T-helper 22 cell (primary cell): Measurements from ENCODE around the gene DGKD.

ENCODE experiments used
- DNase-seq: peaks from one replicate; pipeline ENCODE4 v3.0.0-alpha.2; 2020; ENCODE audit warnings: low read depth

DGKD gene

DNA sequence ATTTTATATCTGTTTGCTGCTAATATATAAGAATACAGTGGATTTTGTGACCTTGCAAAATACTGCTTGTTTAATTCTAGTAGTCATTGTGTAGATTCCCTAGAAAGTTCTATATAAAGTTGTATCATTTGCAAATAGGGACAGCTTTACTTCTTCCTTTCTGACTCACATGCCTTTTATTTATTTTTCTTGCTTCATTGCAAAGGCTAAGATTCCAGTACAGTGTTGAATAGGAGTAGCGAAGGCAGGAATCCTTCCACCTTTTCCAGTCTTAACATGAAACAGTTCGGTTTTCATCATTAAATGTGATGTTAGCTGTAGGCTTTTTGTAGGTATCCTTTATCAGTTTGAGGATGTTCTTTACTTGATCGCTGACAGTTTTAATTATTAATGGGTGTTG, 58.1 kb downstream of the DGKD start:
- DNase-seq: no peak

DNA sequence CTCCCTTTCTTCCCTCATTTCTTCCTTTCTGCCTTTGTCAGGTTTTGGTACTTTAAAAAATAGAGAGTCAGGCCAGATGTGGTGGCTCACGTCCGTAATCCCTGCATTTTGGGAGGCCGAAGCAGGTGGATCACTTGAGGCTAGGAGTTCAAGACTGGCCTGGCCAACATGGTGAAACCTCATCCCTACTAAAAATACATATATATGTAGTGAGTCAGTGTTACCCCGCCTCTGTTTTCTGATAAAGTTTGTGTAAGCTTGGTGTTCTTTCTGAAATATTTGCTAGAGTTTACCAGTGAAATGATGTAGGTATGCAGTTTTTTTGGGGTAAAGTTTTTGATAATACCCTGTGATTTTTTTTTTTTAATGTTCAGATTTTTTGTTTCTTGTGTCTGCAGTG, 58.8 kb downstream of the DGKD start:
- no peak for DNase-seq

DNA sequence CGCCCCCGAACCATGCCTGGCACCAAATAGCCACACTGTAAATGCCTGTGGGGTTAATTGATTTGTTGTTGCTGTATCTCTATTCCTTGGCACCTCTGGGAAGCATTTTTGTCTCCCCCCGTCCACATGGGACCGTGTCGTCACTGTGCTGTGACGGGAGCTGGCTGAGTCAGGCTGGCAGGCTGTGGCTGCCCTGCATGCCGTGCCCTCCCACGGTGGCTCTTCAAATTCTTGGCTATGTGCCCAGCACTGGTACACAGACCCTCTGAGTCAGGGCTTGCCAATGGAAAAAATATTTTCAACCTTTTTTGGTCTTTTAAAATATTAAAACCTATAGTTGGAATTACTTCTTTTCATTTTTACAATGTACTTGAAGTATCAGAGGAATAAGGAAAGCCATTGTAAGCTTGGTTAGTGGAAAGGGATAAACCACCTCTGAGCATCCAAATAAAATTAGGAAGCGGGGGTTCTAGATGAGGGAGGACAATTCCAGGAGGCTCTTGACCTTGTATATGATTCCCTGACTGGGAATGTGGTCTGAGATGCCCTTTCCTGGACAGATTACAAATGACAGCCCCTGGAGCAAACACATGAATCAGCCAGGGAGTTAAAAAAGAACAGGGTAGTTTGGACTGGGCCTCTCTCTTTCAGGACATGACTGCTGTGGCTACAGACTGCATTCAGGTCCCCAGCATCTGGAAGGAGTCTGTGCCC, 59.4 kb downstream of the DGKD start:
- peak; percentile 57 for DNase-seq

DNA sequence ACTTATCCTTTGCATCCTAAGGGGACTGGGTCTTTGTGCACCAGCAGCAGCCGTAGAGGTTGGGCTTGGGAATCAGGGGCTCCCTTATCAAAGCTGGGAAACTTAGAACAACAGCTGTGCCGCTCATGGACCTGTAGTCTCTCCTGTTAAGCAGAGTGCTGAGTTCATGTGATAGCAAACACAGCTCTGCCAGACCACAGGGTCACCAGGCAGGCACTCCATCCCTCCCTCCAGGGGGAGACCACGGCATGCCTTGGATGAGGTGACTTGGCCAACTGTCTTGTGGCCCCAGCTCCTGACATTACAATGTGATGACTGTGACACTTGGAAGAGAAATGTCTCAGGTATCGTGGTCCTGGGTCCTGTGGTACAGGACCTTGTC, 60.0 kb downstream of the DGKD start:
- DNase-seq: no peak

DNA sequence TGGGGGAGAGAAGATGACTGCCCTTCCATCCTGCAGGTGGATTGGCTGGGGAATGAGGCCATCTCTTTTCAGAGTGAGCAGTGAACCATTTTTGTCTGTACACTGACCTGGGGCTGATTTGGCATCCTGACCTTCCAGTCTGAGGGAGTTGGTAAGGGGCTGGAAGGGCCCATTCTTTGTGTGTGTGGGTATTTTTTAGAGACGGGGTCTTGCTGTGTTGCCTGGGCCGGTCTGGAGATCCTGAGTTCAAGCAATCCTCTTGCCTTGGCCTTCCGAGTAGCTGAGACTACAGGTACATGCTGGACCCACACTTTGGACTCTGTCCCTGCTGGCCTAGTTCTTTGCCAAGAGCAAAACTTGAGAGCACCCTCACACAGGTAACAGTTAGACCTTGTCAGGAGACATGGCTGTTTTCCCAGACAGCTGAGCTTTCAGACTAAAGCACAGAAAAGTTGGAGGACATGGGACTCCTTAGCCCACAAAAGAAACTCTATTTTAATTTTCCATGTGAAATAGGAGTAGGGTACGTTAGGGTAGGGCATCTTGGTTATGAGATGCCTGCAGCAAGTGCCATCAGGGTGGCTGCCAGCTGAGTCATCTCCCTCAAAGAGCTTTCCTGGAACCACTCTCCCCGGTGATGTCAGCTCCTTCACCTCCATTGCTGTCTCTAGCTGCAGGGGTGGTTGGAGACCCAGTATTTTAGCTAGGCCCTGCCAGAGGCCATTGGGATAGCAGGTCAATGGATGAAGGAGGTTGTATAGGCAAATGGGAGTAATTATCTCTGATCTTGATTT, 60.7 kb downstream of the DGKD start:
- DNase-seq: no peak

DNA sequence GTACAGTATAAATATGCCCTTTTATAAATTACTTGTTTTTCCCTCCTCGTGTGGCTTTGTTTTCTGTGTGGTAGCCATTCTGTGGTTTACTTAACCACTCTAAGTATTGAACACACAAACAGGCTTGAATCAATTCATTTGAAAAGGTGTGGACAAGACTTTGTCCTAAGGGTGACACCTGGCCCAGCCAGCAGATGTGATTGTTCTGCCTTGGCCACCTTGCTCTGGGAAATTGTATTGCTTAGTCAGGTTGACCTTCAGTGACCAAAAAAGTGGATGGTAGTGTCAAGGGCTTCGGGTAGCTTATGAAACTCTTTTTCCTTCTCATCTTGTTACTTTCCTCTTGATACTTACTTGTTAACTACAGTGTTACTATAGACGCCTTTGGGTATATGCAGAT, 61.9 kb downstream of the DGKD start:
- no peak for DNase-seq

DNA sequence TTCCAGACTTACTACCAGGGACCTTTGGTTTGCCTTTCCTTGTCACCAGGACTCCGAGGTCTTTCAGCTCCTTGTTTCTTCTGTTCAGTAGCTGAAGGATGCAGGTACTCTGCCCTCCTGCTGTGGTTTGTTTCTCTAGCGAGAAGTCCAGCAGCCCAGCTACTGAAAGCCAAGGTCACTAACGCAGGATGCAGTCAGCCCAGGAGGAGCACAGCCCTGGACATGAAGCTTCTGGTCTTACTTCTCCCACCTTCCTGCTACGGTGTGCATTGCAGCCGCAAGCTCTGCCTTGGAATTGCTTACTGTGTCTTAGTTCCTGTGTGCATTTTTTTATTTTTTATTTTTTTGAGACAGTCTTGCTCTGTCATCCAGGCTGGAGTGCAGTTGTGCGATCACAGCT, 62.4 kb downstream of the DGKD start:
- no peak for DNase-seq

DNA sequence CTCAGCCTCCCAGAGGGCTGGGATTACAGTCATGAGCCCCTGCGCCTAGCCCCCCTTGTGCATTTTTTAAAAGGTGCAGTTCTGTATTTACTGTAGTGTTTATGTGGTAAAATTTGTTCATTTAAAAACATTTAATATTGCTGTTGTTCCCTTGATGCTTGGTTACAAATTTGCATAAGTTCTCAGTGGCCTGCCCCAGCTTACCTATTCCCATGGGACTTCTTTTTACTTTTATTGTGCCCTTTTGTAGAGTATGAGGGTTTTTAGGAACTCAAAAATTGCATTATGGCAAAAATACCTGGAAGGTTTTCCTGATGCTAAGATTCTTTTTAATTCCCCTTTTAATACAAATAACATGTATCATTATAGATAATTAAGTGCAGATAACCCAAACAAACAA, 63.0 kb downstream of the DGKD start:
- DNase-seq: no peak

DNA sequence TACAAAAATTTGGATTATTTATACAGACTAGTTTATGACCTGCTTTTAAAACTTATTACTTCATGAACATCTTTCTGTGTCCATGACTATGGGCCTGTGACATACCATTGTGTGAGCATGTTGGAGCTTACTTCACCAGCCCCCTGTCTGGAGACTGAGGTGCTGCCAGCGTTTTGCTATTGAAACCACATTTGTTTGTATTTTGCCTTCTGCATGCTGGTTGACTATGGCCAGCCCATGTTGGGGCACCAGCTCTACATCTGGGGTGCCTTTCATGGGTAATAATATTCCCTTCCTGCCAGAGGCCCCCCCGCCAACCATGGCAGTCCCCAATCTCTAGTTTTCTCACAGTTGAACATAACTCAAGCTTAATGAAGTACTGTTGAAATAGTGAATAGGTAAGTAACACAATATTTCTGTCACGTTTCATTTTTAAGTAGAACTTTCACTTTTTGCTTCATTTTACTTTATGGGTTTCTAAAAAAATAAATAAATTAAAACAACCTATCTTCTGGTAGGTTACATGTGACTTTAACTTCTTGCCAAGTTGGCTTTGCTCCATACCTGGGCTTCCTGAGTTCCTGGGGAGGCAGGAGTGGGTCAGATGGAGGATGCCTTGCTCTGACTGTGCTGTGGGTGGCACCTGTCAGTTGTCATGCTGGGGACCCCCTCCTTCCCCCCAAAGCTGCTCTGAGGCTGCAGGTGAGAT, 63.9 kb downstream of the DGKD start:
- DNase-seq: no peak

DNA sequence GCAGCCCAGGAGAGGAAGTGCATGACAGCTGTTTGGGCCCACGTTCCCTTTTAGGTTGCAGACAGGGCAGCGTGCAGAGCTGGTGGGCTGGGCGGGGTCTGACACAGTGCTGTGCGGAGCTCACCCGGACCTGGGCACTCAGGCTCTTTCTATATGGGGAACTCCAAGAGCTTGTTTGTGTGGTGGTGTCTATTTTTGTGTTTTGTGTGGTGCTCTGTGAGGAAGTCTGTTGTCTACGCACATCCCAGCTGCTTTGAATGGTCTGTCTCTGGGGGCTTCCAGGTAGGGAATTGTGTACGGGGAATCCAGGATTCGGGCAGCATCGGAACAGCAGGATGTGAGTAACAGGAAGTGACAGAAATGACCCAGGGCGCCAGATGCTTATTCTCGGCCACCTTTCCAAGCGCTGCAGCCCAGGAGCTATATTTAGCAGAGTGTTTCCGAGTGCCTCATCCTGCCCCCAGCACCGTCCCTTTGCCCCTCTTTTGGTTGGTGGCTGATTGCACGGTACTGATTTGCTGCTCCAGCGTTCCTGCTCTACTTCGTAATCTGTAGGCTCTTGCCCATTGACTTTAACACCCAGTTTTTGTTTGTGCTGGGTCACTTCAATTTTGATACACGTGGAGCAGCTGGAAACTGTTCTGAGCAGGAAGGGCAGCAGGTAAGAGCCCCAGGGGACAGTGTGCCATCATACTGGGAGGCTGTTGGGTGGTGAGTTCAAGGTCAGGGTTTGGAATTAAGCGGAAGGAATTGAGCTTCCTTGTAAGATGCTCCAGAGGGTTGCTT, 64.7 kb downstream of the DGKD start:
- peak; percentile 54 for DNase-seq

DNA sequence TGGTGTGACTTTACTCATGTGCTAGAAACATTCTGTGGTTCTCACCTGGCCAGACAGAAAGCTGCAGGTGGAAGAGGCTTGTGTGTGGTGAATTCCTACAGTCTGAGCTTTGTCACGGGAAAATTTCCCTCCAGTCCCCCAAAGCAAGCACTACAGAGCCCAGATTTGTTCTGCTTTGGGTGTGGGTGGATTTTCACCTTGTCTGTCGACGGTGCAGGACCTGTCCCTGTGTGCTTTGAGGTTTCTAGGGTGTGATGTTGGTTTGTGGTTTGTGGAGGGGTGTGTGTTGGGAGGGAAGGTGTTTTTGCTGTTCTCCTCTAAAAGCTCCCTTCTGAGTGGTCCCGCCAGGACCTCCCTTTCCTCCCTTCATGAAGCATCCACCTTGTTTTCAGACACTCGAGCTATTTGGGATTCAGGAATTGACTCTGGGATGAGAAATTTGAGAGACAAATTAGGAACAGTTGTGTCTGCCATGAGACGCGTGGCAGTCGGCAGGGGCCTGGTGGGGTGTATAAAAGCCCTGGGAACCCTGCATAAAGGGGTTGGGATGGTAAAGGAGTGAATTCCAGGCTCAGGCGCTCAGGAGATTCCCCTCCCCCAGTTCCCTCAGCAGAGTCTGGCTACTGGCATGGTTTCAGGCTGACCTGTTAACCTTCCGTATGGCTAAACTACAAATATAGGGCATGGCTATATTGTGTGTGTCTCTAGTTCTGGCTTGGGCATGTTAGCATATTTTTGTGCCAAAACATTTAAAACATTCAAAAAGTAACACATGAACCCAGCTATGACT, 65.5 kb downstream of the DGKD start:
- peak; percentile 46 for DNase-seq

DNA sequence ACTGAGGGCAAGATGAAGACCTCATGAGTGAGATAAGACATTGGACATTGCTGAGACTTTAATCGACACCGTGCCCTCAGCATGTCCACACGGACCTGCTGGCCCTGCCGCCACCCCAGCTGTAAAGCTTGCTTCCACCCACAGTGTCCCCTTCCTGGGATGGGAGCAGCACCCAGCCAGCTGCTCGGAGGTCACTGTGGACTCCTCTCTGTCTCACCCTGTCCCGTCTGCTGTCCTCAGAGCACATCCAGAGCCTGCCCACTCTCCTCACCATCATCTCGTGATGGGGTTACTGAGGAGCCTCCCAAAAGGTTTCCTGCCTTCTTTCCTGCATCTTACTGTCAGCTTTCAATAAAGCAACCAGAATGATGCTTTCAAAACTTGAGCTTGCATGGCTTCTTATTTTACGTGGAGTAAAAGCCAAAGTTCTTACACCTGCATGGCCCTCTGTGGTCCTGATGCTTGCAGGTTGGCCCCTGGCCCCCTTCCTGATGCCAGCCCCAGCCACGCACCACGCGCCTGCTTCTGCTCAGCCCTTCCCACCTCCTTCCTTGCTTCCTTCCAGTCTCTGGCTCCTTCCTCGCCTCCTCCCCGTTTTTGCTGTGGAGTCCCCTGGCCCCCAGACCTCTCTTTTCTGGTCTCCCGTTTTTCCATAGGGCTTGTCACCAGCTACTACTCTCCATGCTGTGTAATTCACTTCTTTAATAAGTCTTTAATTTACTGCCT, 67.0 kb downstream of the DGKD start:
- DNase-seq: no peak

DNA sequence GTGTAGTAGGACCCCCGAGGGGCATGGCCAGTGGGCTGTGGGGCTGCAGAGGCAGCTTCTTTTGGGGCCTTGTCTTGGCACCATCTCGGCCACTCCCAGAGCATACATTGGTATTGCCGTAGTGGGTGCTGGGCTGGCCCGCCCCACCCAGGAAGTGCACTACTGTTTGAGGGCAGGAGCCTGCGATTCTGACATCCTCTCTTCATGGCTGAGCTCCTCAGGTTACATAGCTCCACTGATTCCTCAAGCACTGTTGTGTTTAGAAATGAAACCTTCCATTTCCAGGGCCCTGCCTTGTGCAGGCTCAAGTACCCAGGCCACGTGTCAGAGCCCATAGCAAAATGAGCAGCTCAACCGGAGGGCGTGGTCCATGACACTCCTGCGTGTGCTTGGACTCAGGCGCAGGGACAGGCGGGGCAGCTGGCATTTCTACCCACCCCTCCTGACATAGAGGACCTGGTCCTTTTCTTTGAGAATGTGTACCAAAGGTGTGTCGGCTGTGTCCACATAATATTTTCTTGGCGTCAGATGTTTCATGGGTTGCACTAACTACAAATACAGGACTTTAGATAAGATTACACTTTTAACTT, 67.9 kb downstream of the DGKD start:
- peak; percentile 38 for DNase-seq

DNA sequence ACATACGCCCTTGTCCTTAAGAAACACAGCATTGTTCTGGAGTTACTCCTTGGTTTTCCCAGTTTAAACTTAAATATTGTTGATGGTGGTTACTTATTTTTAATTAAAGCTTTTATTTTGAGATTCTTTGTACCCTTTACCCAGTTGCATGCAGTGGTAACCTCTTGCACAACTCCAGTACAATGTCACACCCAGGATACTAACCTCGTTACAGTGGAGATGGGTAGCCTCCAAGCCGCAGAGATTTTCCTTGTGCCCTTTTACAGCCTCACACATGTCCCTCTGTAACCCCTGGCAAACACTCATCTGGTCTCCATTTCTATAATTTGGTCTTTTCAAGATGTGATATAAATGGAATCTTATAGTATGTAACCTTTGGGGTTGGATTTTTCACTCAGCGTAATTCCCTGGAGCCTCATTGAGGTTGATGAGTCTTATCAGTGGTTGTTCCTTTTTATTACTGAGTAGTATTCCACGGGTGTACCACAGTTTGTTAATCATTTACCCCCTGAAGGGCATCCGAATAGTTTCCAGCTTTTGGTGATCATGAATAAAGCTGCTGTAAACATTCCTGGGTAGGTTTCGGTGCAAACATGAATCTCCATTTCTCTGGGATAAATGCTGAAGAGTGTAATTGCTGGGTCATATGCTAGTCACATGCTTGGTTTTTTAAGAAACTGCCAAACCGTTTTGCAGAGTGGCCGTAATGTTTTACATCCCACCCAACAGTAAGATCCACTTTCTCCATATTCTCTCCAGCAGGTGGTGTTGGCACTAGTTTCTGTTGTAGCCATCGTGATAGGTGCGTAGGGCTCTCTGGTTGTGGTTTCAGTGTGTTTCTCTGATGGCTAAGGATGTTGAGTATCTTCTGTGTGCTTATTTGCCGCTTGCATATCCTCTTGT, 68.6 kb downstream of the DGKD start:
- no peak for DNase-seq

DNA sequence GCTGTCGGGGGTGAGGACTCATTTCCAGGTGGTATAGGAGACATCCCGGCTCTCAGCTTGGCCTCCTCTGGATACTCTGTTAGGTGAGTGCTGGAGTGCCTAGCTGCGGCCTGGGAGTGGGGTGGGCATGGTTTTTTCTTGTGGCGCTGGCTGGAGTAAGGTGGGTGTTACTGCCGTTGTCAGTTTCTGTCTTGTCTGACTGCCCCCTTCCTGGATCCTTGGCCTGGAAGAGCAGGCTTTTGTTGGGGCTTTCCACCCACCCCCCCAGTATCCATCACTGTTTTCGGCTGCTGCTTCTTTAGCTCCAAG, 69.2 kb downstream of the DGKD start:
- no peak for DNase-seq

DNA sequence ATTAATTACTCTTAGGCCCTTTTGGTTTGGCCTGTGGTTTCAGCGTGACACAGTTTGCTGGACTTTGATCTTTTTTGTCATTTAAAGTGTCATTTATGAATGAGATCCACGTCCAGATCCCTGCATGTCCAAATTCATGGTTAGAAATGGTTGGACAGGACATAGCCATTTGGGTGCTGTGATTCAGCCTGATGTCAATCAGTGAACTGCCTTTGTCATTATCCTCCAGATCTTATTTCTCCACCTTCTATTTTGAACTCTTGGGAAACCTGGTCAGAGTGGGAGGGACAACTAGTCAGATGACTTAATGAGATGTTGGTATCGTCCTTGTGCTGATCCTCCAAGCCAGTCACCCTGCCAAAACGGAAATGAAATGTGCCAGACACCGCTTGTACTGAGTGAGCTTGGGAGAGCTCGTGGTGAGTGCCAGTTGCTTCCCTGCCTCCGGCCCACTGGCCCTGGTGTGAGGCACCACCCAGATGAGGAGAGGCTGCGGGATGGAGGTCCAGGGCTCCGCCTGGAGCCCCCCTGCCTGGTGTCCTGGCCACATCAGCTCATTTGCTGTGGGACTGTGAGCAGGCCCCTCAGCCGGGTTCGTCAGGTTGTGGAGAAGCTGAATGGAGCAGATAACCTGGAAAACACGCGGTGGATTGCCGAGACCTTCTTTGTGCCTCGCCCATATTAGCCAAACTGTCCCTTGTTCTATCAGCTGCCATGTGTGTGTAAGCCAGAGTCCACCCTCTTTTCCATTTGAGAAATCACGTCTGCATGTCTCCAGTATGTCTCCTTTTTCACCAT, 70.1 kb downstream of the DGKD start:
- DNase-seq: no peak

DNA sequence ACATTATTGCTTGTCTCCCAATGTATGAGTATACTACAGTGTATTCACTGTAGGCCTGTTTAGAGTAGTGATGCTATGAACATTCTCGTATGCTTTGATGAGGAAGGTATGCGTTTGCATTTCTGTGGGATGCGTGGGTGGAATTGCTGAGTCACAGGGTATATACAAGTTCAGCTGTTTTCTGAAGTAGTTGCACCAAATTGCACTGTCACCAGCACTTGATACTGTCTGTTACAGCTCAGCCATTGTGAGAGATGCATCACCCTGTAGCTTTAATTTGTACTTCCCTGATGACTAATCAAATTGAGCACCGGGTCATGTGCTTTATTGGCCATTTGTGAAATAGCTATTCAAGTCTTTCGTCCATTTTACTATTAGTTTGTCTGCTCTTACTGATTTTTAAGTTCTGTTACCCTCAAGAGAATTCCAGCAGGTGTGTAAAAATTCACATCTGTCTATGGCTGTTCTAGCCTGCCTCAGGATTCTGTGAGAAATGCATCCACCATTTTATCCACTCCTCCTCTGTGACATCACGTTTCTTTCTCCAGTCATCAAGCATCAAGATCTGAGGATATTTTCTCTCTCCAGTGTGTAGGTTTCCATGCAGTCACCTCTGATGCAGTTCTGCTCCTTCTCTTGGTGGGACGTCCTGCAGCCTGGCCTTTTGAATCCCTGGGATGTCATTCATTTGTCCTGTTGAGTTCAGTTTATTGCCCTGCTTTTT, 72.5 kb downstream of the DGKD start:
- DNase-seq: no peak

DNA sequence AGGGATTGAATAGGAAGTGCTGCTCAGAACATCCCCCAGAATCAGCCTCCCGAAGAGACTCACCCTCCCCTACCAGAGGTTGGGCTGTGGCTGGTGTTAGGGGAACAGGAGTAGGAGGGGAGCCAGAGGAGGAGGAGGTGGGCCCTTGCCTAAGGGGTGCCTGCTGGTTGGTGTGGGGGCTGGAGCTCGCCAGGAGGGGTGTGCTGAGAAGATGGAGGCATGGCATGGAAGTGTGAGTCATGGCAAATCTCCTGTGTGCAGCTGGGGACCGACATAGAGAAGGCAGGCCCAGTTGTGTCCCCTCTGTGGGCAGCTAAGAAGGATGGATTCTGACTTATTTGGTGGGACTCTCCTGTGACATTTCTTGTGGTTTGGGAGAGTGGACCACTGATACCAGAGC, 73.7 kb downstream of the DGKD start:
- DNase-seq: no peak
